Bronchial epithelial cell (primary cell): ENCODE measurements around the gene PATJ. TPM values are rescaled to one million over a fixed set of nuclear protein-coding genes. Genes with fewer than 3 reads are reported as not detected.
"Not testable (repeated sequence)": the region's sequence is repeated elsewhere in the genome, so short reads cannot be mapped to it uniquely, and the experiment has no call there.

ENCODE experiments used
- DNase-seq: peaks from one replicate; pipeline ENCODE4 v3.0.0-alpha.2; 2010; ENCODE audit warnings: low read depth
- FAIRE-seq: peaks from 2 replicates; lab custom pipeline; 2011; peaks lifted over from hg19 to GRCh38; lab: Jason Lieb, UNC
- H3K27me3 ChIP-seq: 2 replicates; pipeline ENCODE4 v1.5.1; 2011; ENCODE audit warnings: low read length; ENCODE audit not compliant: control insufficient read depth, insufficient read depth
- H3K36me3 ChIP-seq: 2 replicates; pipeline ENCODE4 v1.5.1; 2011; ENCODE audit warnings: low read length; ENCODE audit not compliant: control insufficient read depth, insufficient read depth
- H3K4me3 ChIP-seq: 2 replicates; pipeline ENCODE4 v1.5.1; 2011; ENCODE audit warnings: mild to moderate bottlenecking, low read depth, low read length, control low read depth
- total RNA-seq: library from RNA; depleted of rRNA; stranded (reverse); fragments of >200 nt; gene quantifications from 2 replicates; pipeline ENCODE4 v1.2.1, GENCODE V29; 2014
- TF ChIP-seq, protein P1 (sequence below): IDR thresholded peaks from 2 replicates; pipeline ENCODE4 v1.5.1; 2011; ENCODE audit warnings: mild to moderate bottlenecking, moderate library complexity, low read length, control low read depth, inconsistent platforms; ENCODE audit not compliant: insufficient read depth, severe bottlenecking

The PATJ gene
- total RNA-seq, 1 donor from 2014 or later = 46.6 TPM

DNA sequence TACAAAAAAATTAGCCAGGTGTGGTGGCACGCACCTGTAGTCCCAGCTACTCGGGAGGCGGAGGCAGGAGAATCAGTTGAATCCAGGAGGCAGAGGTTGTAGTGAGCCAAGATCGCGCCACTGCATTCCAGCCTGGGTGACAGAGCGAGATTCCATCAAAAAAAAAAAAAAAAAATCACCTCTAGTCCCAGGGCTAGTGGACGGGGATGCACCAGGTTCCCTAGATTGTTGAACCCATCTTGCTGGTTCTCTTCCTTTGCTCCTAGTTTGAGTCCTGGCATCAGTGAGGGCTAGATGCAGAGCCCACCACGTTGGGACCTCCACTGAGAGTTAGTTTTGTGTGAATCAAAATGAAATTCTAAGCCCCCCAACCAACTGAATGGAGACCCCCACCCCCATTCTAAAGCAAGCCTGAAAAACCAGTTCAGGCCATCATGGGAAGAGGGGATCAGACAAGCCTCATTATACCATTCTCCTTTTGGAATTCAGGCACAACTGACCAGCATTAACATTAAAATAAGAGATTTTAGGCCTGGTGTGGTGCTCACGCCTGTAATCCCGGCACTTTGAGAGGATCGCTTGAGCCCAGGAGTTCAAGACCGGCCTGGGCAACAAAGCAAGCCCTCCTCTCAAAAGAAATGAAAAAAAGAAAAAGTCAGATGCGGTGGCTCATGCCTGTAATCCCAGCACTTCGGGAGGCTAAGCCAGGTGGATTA, 434.5 kb downstream of the PATJ start:
- TF ChIP-seq, protein P1, sequence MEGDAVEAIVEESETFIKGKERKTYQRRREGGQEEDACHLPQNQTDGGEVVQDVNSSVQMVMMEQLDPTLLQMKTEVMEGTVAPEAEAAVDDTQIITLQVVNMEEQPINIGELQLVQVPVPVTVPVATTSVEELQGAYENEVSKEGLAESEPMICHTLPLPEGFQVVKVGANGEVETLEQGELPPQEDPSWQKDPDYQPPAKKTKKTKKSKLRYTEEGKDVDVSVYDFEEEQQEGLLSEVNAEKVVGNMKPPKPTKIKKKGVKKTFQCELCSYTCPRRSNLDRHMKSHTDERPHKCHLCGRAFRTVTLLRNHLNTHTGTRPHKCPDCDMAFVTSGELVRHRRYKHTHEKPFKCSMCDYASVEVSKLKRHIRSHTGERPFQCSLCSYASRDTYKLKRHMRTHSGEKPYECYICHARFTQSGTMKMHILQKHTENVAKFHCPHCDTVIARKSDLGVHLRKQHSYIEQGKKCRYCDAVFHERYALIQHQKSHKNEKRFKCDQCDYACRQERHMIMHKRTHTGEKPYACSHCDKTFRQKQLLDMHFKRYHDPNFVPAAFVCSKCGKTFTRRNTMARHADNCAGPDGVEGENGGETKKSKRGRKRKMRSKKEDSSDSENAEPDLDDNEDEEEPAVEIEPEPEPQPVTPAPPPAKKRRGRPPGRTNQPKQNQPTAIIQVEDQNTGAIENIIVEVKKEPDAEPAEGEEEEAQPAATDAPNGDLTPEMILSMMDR = no peak
- FAIRE-seq = no peak
- H3K27me3 ChIP-seq = no peaks in the 10 kb centered on the region
- no peak overlapping the region for H3K4me3 ChIP-seq
- no peak for DNase-seq
- H3K36me3 ChIP-seq = no peaks in the 10 kb centered on the region

DNA sequence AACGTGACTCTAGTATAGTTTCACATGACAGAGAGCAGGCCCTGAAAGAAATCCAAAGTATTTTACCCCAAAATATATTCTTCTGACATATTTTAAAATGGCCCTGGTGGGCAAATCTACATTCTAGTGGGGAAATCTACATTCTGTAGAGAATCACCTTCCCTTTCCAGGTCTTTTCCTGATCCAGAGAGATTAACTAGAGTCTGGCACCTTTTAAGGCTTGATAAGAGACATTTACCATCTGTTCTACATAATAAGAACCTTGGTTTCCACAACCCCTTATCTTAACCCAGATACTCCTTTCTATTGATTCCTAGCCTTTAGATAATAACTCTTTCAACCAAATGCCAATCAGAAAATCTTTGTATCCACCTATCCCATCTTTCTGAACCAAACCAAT, 435.3 kb downstream of the PATJ start:
- H3K27me3 ChIP-seq = no peaks in the 10 kb centered on the region

DNA sequence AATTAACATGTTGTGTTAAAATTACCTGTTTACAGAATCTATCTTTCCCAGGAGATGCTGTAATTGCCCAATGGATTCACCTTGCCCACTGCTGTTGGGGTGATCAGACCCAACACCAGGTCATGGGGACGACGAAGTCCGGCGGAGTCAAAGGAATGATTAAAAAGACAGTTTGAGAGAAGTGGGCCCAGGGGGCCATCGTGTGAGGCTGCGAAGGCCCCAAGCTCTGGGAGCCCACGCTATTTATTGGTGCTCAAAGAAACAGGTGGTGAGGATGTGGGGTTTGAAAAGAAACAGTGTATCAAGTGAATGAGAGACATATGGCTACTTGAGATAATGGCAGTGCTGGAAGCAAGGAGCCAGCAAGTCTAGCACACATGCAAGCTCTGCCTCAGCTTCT, 436.1 kb downstream of the PATJ start:
- H3K4me3 ChIP-seq = no peak overlapping the region
- no peaks in the 10 kb centered on the region for H3K36me3 ChIP-seq
- DNase-seq (no peak), FAIRE-seq (no peak)
- TF ChIP-seq, protein P1 = no peak
- H3K27me3 ChIP-seq = no peaks in the 10 kb centered on the region

More for the DNA sequence above, 435.3 kb downstream of the PATJ start:
- Histone ChIP-seq H3K36me3 (no peaks in the 10 kb centered on the region), H3K4me3 (no peak overlapping the region)
- DNase-seq (no peak), FAIRE-seq (no peak)
- TF ChIP-seq, protein P1 = no peak

DNA sequence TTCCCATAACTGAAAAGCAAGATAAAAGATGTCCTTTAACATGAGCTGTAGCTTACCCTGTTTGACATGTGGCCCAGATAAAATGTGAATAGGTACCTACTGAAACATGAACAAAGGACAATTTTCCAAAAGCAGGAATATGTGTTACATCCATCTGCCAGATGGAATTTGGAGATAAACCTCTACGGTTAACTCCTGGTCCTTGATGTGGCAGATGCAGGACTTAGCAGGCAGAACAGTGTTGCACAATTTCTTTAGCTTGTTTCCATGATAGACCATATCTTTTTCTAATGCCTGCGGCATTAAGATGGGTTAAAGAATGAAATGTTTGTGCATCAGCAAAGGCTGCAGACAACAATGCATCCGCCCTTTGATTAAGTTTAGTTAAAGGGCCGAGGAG, 437.8 kb downstream of the PATJ start:
- not testable (repeated sequence) for DNase-seq, H3K36me3 ChIP-seq, FAIRE-seq, H3K4me3 ChIP-seq, H3K27me3 ChIP-seq

DNA sequence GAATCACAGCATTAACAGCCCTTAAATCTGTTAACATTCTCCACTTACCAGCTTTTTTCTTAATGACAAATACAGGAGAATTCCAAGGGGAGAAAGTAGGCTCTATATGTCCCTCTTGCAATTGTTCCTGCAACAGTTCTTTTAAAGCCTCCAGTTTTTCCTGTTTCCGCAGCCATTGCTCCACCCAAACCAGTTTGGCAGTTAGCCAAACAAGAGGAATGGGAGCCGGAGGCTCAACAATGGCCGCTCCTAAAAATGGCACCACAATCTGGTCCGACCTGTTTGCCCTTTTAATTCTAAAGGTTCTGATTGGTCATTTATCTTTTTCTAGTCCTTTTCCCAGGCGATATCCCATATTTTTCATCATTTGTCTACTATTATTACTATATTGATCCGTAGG, 438.4 kb downstream of the PATJ start:
- TF ChIP-seq, protein P1 = no peak
- DNase-seq = peak; percentile 54
- no peaks in the 10 kb centered on the region for H3K36me3 ChIP-seq
- no peaks in the 10 kb centered on the region for H3K27me3 ChIP-seq
- no peak for FAIRE-seq
- no peak overlapping the region for H3K4me3 ChIP-seq

DNA sequence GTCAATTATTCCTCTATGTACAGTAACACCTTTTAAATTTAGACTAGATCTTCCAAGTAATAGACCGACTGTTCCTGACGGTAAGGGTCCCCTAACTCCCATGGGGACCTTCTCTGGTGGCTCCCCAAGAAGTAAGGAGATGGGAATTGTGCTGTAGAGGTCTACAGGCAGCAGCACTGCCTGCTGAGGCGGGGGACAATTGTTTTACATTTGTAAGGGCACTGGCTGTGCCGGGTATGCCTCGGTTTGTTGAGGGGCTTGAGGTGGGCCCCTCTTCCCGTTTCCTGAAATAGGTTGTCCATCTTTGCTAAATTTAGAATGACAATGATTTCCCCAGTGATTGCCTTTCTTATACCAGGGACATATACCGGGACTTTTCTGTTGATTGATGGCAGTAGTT, 439.3 kb downstream of the PATJ start:
- Histone ChIP-seq H3K4me3 (no peak overlapping the region), H3K27me3 (no peaks in the 10 kb centered on the region), H3K36me3 (no peaks in the 10 kb centered on the region)
- TF ChIP-seq, protein P1 = no peak
- DNase-seq = no peak
- FAIRE-seq = no peak

DNA sequence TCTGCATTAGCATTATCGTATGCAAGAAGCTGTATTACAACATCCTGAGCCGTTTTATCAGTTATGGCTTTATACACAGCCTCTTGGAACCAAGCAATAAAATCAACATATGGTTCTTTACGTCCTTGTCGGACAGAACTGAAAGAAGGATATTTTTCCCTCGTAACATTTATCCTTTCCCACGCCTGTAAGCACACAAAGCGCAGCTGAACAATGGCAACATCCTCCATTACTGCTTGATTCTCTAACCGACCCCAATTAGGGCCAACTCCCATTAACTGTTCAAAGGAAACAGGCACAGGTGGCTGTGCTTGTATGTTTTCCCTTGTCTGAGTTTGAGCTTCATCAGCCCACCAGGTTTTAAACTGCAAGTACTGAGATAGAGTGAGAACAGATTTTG, 439.9 kb downstream of the PATJ start:
- H3K4me3 ChIP-seq, DNase-seq, FAIRE-seq, H3K27me3 ChIP-seq, H3K36me3 ChIP-seq: not testable (repeated sequence)

DNA sequence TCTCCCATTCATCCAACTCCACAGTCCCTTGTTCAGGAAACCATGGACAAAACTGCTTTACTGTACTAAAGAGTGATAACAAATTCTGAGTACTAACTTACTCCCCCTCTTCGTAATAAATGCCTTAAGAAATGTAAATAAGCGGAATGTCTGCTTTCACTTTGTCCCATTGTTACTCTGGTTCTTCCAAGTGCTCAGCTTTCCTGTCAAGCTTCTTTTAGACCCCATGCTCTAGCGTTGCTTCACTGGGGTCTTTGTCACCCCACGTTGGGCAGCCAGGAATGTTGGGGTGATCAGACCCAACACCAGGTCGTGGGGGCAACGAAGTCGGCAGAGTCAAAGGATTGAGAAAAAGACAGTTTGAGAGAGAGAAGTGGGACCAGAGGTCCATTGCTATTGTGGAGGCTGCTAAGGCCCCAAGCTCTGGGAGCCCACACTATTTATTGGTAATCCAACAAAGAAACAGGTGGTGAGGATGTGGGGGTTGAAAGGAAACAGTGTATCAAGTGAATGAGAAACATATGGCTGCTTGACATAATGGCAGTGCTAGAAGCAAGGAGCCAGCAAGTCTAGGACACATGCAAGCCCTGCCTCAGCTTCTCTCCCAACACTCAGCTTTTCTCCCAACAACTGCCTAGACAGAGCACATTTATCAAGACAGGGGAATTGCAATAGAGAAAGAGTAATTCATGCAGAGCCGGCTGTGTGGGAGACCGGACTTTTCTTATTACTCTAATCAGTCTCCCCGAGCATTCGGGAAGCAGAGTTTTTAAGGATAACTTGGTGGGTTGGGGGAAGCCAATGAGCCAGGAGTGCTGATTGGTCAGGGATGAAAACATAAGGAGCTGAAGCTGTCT, 441.1 kb downstream of the PATJ start:
- DNase-seq, H3K4me3 ChIP-seq, H3K27me3 ChIP-seq, FAIRE-seq, H3K36me3 ChIP-seq: not testable (repeated sequence)
